ENCODE measurements around the gene NCAN. TPM values are rescaled to one million over a fixed set of nuclear protein-coding genes. Genes with fewer than 3 reads are reported as not detected.
"Not testable (repeated sequence)": the region's sequence is repeated elsewhere in the genome, so short reads cannot be mapped to it uniquely, and the experiment has no call there.

The NCAN gene
- total and polyA plus RNA-seq, 8 donors: 0.04 to 0.13 (median 0.06) TPM; not detected in 3

DNA sequence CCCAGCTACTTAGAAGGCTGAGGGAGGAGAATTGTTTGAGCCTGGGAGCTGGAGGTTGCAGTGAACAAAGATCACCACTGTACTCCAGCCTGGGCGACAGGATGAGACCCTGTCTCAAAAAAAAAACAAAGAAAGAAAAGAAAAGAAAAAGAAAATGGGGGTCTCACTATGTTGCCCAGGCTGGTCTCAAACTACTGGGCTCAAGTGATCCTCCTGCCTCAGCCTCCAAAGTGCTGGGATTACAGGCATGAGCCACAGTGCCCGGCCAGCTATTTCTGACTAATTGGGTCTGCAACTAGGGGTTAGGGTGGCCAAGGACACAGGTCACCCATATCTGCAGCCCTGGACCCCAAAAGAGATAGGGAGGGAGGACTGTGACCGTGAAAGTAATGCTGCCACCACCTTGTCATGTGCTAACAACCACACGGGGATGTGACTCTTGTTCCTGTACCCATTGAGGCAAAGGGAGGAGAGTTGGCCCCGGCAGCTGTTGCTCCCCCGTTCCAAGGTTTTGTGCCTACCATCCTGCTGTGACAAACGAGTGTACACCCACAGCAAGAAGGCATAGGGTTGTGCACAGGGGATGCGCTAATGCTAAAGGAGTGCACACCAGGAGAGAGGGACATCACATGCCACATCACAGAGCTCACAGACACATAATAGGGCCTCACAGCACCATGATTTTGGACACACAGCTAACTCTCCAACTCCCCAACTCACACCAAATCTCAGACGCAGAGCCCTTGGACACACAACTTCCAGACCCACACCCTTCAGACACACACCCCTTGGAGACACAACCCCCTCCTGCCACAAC, 42.3 kb upstream of the NCAN start:
- H3K4me1 ChIP-seq: no peaks in the 10 kb centered on the region
- no peaks in the 10 kb centered on the region for H3K9me3 ChIP-seq
- no peaks in the 10 kb centered on the region for H3K36me3 ChIP-seq
- ATAC-seq (no peak), DNase-seq (no peak), FAIRE-seq (no peak)
- 69 to 76% methylated on average over 9 of the region's 9 CpGs for whole genome bisulfite sequencing, 2 donors
- no peak overlapping the region for H3K27ac ChIP-seq
- H3K4me3 ChIP-seq: peak overlapping the region in 1 of 4 donors; percentile 30
- no peaks in the 10 kb centered on the region for H3K27me3 ChIP-seq
- TF ChIP-seq, protein P1, sequence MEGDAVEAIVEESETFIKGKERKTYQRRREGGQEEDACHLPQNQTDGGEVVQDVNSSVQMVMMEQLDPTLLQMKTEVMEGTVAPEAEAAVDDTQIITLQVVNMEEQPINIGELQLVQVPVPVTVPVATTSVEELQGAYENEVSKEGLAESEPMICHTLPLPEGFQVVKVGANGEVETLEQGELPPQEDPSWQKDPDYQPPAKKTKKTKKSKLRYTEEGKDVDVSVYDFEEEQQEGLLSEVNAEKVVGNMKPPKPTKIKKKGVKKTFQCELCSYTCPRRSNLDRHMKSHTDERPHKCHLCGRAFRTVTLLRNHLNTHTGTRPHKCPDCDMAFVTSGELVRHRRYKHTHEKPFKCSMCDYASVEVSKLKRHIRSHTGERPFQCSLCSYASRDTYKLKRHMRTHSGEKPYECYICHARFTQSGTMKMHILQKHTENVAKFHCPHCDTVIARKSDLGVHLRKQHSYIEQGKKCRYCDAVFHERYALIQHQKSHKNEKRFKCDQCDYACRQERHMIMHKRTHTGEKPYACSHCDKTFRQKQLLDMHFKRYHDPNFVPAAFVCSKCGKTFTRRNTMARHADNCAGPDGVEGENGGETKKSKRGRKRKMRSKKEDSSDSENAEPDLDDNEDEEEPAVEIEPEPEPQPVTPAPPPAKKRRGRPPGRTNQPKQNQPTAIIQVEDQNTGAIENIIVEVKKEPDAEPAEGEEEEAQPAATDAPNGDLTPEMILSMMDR (IDR thresholded peaks at IDR 0.05): no peak
- intact Hi-C loops (cut with DNase I): no loop called here

DNA sequence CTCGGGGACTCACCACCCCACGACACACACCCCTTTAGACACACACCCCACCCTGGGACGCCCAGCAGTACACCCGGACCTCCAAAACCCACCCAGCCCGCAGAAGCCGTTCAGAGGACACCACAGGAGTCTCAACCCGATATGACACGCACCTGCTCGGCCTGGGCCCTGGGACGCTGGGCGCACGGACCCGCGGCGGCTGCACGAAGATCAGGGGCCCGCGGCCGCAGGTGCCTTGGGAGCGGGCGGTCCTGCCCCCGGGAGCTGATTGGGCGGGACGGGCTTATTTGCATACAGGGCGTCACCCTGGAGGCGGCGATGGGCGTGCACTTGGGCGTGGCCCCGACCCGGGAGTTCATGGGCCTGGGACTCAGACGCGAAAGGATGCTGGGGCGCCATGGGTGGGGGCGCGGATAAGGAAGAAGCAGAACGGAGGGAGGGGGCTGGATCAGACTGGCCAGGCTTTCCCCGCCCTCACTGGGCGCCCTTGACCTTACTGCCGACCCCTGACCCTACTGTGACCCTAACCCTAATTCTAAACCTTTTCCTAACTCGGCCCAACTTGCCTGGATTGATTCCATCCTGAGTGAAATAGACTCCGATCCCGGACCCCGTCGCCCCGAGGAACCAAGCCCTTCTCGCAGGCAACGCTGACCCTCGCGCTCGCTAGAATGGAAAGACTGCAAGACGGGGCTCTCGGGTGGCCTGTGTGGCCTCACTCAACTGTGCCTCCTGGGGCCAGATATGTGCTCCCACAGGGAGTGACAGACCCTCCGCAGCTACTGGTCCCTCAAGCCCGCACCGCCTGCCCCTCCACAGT, 41.5 kb upstream of the NCAN start, which contains the start of gene MEF2B:
MEF2B (minus strand) TSS at position 211 of the 820 bp plus-strand sequence. CDS start 19,528 bp downstream, outside the sequence.
- TF ChIP-seq, protein P1 (IDR thresholded peaks at IDR 0.05): no peak
- WGBS, 2 donors: 15% methylated on average over 55 to 56 of the region's 56 CpGs
- no peak for FAIRE-seq
- Histone ChIP-seq H3K36me3 (no peaks in the 10 kb centered on the region), H3K27ac (no peak within 1 kb of the TSS), H3K4me3 (peak within 1 kb of the TSS in 1 of 4 donors; percentile 30), H3K4me1 (no peaks in the 10 kb centered on the region), H3K9me3 (no peaks in the 10 kb centered on the region), H3K27me3 (no peaks in the 10 kb centered on the region)
- DNase-seq: peak; percentile 67 to 91 (median 82)
- intact Hi-C loops (cut with DNase I): no loop called here
- ATAC-seq: peak; percentile 93 to 98 (median 95)

DNA sequence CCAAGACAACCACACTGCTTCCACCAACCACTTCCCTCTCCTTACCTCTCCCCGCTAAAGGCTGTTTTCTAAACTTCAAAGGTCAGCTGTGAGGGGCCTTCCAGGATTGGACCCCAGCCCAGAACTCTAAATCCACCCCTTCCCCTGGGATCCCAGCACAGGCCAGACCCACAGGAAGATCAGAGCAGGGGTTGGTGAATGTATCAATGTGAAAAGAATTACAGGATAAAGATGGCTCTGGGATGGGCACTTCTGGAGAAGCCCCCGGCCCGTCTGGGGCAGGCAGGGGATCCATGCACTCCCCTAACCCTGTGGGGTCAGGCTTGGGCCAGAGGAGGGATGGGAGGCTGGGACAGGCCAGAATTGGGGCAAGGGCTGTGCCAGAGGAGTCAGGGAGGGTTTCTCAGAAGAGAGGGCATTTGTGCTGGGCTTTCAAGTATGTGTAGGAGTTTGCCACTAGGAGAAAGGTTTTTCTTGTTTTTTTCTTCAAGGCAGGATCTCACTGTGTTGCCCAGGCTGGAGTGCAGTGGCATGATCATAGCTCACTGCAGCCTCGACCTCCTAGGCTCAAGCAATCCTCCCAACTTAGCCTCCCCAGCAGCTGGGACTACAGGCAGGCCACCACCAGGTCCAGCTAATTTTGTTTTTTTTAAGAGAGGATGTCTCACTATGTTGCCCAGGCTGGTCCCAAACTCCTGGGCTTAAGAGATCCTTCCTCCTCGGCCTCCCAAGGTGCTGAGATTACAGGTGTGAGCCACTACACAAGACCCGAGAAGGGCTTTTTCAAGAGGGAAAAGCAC, 40.7 kb upstream of the NCAN start:
- Histone ChIP-seq H3K4me1 (no peaks in the 10 kb centered on the region), H3K9me3 (no peaks in the 10 kb centered on the region), H3K36me3 (no peaks in the 10 kb centered on the region), H3K4me3 (no peak overlapping the region), H3K27me3 (no peaks in the 10 kb centered on the region), H3K27ac (no peak overlapping the region)
- FAIRE-seq (no peak), ATAC-seq (no peak), DNase-seq (no peak)
- intact Hi-C loops (cut with DNase I): no loop called here
- TF ChIP-seq, protein P1 (IDR thresholded peaks at IDR 0.05): no peak
- 84 to 88% methylated on average over 6 of the region's 6 CpGs for WGBS, 2 donors

DNA sequence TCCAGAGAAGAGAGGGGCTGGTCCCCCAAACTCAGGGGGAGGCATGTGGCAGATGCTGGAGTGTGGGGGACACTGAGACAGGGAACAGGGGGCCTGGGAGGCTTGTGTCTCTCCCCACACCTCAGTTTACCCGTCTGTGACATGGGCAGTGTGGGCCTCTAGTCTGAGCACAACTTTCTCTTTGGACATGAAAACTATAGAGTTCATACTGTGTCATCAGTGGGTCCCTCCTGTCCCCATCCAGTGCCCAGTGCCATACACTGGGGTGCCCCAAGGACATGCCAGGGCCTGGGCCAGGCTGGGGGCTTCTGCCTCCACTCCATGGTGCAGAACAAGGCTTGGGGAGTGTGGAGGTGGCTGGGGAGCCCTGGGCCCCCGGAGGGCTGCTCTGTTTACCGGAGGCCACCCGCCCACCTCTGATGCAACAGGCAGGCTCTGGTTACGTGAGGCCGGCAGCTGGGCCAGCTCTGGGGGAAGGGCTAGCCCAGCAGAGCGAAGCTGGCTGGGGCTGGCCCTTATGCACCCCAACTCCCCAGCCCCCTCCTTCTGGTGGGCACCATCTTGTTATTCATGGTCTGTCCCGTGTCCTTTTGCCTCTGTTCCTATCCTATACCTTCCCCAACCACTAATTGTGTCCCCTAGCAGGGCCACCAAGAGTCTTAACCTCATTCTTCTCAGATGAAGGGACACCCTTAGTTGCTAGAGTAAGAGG, 39.8 kb upstream of the NCAN start:
- DNase-seq (no peak), ATAC-seq (no peak), FAIRE-seq (no peak)
- 49 to 69% methylated on average over 8 of the region's 8 CpGs for WGBS, 2 donors
- Histone ChIP-seq H3K27me3 (no peaks in the 10 kb centered on the region), H3K4me1 (no peaks in the 10 kb centered on the region), H3K36me3 (peaks cover 0 to 4% (median 0%) of the 10 kb centered on the region in 3 donors), H3K27ac (no peak overlapping the region), H3K4me3 (no peak overlapping the region), H3K9me3 (no peaks in the 10 kb centered on the region)
- intact Hi-C loops (cut with DNase I): no loop called here
- TF ChIP-seq, protein P1 (IDR thresholded peaks at IDR 0.05): no peak

DNA sequence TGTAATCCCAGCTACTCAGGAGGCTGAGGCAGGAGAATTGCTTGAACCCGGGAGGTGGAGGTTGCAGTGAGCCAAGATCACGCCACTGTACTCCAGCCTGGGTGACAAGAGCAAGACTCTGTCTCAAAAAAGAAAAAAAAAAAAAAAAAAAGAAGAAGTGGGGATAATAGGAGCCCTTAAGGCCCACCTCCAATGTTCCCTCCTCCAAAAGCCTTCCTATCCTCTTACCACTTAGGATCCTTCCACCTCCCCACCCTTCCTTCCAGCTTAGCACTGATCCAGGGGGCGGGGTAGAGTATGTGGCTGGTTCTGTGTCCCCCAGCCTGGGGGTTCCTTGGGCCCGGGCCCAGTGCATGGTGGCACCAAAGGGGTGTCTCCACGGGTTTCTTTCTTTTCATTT, 38.5 kb upstream of the NCAN start:
- H3K9me3 ChIP-seq; H3K36me3 ChIP-seq; FAIRE-seq; H3K4me1 ChIP-seq; H3K4me3 ChIP-seq; H3K27ac ChIP-seq; DNase-seq; intact Hi-C loops (cut with DNase I); H3K27me3 ChIP-seq; ATAC-seq: not testable (repeated sequence)
- 84 to 94% methylated on average over 5 of the region's 5 CpGs for WGBS, 2 donors

Data from pancreas (tissue), 10 donors.